K562 (cell line): Measurements from ENCODE around the gene HNRNPLL. TPM values are rescaled to one million over a fixed set of nuclear protein-coding genes. Genes with fewer than 3 reads are reported as not detected.

Source experiments
- ETV1 ChIP-seq: fragments of 450-650 bp; conservative IDR thresholded peaks from 2 replicates; pipeline ENCODE4 v1.6.1; 2016; ENCODE audit warnings: missing genetic modification characterization, control low read depth, low read depth, missing compliant biosample characterization
- ETV6 ChIP-seq, 3 experiments: fragments of 150-350 bp in 1 of 3; sonication (generic) in 1 of 3; formaldehyde crosslinking in 1 of 3; IDR thresholded peaks; 2 replicates each; pipeline versions ENCODE4 v1.6.1 to v1.8.0; 2014 to 2022; ENCODE audit warnings: borderline replicate concordance in 2 of 3, low read depth in 2 of 3, antibody characterized with exemption in 1 of 3, low read length in 1 of 3, mild to moderate bottlenecking in 1 of 3, missing genetic modification reagents in 1 of 3
- NBN ChIP-seq: fragments of 450-650 bp; IDR thresholded peaks from 2 replicates; pipeline ENCODE4 v1.6.1; 2016; ENCODE audit warnings: low read depth, mild to moderate bottlenecking
- NCOA4 ChIP-seq: fragments of 450-650 bp; IDR thresholded peaks from 2 replicates; pipeline ENCODE4 v1.6.1; 2018; ENCODE audit warnings: mild to moderate bottlenecking; ENCODE audit not compliant: partially characterized antibody
- NCOA6 ChIP-seq: fragments of 450-650 bp; IDR thresholded peaks from 2 replicates; pipeline ENCODE4 v1.6.1; 2017; ENCODE audit warnings: mild to moderate bottlenecking
- RBM22 ChIP-seq: fragments of 200-400 bp; formaldehyde crosslinking; IDR thresholded peaks from 2 replicates; pipeline ENCODE4 v1.6.1; 2018; ENCODE audit warnings: low read length, low read depth; ENCODE audit not compliant: poor library complexity, severe bottlenecking
- RHOXF2B ChIP-seq: fragments of 250-450 bp; sonication (Bioruptor Pico); conservative IDR thresholded peaks from 2 replicates; pipeline ENCODE4 v1.5.1; 2021
- SPI1 ChIP-seq: IDR thresholded peaks from 2 replicates; pipeline ENCODE4 v1.6.1; 2011; ENCODE audit warnings: low read depth, low read length, control low read depth, borderline replicate concordance
- ZNF253 ChIP-seq: fragments of 250-450 bp; sonication (Bioruptor Pico); conservative IDR thresholded peaks from 2 replicates; pipeline ENCODE4 v1.6.1; 2021; ENCODE audit warnings: mild to moderate bottlenecking
- ZNF699 ChIP-seq: fragments of 250-450 bp; sonication (Bioruptor Pico); IDR thresholded peaks from 2 replicates; pipeline ENCODE4 v1.8.0; 2021; ENCODE audit warnings: mild to moderate bottlenecking, moderate library complexity; ENCODE audit not compliant: insufficient replicate concordance
- polyA plus RNA-seq, 8 experiments: library from polyadenylated mRNA; depleted of rRNA in 4 of 8; stranded (reverse) in 5 of 8; unstranded in 3 of 8; fragments of >200 nt; fragmentation: Nextera tagmentation in 2 of 8; fragmentation: Illumina TruSeq in 1 of 8; extraction: Ambion mirVana in 2 of 8; extraction: Trizol in 1 of 8; gene quantifications; 2 replicates each; pipeline versions ENCODE4 v1.2.1 to v1.2.3, GENCODE V29; 2011 to 2014; ENCODE audit warnings: inconsistent platforms in 1 of 8, missing spikeins in 1 of 8
- total RNA-seq, 7 experiments: library from RNA; depleted of rRNA in 6 of 7; stranded (reverse); fragments of >200 nt in 6 of 7; fragmentation: Illumina TruSeq in 2 of 7; extraction: Trizol in 2 of 7; gene quantifications; 2 replicates each; pipeline versions ENCODE4 v1.2.1 to v1.2.3, GENCODE V29; 2011 to 2021; ENCODE audit warnings: low replicate concordance in 1 of 7
- TF ChIP-seq, protein P1 (sequence below): fragments of 450-650 bp; IDR thresholded peaks from 2 replicates; pipeline ENCODE4 v1.6.1; 2016; ENCODE audit warnings: low read depth
- TF ChIP-seq, protein P2 (sequence below): sonication (generic); formaldehyde crosslinking; IDR thresholded peaks from 2 replicates; pipeline ENCODE4 v1.8.0; 2023; ENCODE audit warnings: mild to moderate bottlenecking, missing genetic modification reagents
- TF ChIP-seq, protein P3 (sequence below): fragments of 450-650 bp; IDR thresholded peaks from 2 replicates; pipeline ENCODE4 v1.6.1; 2018; ENCODE audit not compliant: partially characterized antibody
- TF ChIP-seq, protein P4 (sequence below): fragments of 250-450 bp; sonication (Bioruptor Pico); IDR thresholded peaks from 2 replicates; pipeline ENCODE4 v1.8.0; 2021; ENCODE audit warnings: borderline replicate concordance, mild to moderate bottlenecking, moderate library complexity; ENCODE audit not compliant: poor library complexity, severe bottlenecking

Gene HNRNPLL
- total and polyA plus RNA-seq, 9 of the 15 experiments (the other 6 are each of a cell fraction or from before 2014, with no cell fraction given) = 19.8 to 135 (median 57.8) TPM

DNA sequence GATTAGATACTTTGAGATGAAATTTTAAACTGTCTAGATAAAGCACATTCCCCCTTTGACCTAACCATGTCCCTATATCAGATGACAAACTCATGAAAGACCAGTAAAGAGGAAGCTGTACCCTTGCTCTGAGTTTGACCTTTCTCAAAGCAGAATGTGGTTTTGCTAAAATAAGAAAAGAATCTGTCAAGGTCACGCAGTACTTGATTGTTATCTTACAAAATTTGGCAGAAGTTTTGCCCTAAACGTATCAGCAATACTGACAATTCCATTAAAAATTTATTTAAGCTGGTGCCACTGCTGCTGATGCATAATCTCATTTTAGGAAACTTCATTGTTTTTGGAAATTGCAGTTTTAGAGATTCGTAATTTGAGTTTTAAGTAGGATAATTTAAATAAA, 32.0 kb upstream of the HNRNPLL start (continued):
- TF ChIP-seq, protein P1, sequence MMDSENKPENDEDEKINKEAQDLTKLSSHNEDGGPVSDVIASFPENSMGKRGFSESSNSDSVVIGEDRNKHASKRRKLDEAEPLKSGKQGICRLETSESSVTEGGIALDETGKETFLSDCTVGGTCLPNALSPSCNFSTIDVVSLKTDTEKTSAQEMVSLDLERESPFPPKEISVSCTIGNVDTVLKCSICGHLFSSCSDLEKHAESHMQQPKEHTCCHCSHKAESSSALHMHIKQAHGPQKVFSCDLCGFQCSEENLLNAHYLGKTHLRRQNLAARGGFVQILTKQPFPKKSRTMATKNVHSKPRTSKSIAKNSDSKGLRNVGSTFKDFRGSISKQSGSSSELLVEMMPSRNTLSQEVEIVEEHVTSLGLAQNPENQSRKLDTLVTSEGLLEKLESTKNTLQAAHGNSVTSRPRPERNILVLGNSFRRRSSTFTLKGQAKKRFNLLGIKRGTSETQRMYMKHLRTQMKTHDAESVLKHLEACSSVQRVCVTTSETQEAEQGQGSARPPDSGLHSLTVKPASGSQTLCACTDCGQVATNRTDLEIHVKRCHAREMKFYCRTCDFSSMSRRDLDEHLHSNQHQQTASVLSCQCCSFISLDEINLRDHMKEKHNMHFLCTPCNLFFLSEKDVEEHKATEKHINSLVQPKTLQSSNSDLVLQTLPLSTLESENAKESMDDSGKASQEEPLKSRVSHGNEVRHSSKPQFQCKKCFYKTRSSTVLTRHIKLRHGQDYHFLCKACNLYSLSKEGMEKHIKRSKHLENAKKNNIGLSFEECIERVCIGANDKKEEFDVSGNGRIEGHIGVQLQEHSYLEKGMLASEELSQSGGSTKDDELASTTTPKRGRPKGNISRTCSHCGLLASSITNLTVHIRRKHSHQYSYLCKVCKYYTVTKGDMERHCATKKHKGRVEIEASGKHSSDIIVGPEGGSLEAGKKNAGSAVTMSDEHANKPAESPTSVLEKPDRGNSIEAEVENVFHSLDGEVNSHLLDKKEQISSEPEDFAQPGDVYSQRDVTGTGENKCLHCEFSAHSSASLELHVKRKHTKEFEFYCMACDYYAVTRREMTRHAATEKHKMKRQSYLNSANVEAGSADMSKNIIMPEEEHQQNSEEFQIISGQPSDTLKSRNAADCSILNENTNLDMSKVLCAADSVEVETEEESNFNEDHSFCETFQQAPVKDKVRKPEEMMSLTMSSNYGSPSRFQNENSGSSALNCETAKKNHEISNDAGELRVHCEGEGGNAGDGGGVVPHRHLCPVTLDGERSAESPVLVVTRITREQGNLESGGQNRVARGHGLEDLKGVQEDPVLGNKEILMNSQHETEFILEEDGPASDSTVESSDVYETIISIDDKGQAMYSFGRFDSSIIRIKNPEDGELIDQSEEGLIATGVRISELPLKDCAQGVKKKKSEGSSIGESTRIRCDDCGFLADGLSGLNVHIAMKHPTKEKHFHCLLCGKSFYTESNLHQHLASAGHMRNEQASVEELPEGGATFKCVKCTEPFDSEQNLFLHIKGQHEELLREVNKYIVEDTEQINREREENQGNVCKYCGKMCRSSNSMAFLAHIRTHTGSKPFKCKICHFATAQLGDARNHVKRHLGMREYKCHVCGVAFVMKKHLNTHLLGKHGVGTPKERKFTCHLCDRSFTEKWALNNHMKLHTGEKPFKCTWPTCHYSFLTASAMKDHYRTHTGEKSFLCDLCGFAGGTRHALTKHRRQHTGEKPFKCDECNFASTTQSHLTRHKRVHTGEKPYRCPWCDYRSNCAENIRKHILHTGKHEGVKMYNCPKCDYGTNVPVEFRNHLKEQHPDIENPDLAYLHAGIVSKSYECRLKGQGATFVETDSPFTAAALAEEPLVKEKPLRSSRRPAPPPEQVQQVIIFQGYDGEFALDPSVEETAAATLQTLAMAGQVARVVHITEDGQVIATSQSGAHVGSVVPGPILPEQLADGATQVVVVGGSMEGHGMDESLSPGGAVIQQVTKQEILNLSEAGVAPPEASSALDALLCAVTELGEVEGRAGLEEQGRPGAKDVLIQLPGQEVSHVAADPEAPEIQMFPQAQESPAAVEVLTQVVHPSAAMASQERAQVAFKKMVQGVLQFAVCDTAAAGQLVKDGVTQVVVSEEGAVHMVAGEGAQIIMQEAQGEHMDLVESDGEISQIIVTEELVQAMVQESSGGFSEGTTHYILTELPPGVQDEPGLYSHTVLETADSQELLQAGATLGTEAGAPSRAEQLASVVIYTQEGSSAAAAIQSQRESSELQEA = no peak
- TF ChIP-seq ETV1 = no peak
- TF ChIP-seq NCOA6 = no peak
- TF ChIP-seq, protein P2, sequence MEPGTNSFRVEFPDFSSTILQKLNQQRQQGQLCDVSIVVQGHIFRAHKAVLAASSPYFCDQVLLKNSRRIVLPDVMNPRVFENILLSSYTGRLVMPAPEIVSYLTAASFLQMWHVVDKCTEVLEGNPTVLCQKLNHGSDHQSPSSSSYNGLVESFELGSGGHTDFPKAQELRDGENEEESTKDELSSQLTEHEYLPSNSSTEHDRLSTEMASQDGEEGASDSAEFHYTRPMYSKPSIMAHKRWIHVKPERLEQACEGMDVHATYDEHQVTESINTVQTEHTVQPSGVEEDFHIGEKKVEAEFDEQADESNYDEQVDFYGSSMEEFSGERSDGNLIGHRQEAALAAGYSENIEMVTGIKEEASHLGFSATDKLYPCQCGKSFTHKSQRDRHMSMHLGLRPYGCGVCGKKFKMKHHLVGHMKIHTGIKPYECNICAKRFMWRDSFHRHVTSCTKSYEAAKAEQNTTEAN = no peak
- TF ChIP-seq RBM22 = no peak
- TF ChIP-seq NBN = no peak; the same call in 1 of the 2 replicates
- no peak for TF ChIP-seq ZNF699 (CRISPR knock-in tag)
- no peak for TF ChIP-seq ZNF253
- TF ChIP-seq SPI1 = peak; percentile 45; the same call in 1 of the 2 replicates
- TF ChIP-seq RHOXF2B (CRISPR knock-in tag) = no peak
- no peak for TF ChIP-seq ETV6 (IDR thresholded peaks at IDR 0.05; ENCODE audit: borderline replicate concordance in 1 of 2, low read depth in 2 of 2, low read length in 1 of 2)
- TF ChIP-seq ETV6 (CRISPR knock-in tag; IDR thresholded peaks at IDR 0.05; ENCODE audit: borderline replicate concordance) = no peak
- TF ChIP-seq NCOA4 = no peak
- TF ChIP-seq, protein P3, sequence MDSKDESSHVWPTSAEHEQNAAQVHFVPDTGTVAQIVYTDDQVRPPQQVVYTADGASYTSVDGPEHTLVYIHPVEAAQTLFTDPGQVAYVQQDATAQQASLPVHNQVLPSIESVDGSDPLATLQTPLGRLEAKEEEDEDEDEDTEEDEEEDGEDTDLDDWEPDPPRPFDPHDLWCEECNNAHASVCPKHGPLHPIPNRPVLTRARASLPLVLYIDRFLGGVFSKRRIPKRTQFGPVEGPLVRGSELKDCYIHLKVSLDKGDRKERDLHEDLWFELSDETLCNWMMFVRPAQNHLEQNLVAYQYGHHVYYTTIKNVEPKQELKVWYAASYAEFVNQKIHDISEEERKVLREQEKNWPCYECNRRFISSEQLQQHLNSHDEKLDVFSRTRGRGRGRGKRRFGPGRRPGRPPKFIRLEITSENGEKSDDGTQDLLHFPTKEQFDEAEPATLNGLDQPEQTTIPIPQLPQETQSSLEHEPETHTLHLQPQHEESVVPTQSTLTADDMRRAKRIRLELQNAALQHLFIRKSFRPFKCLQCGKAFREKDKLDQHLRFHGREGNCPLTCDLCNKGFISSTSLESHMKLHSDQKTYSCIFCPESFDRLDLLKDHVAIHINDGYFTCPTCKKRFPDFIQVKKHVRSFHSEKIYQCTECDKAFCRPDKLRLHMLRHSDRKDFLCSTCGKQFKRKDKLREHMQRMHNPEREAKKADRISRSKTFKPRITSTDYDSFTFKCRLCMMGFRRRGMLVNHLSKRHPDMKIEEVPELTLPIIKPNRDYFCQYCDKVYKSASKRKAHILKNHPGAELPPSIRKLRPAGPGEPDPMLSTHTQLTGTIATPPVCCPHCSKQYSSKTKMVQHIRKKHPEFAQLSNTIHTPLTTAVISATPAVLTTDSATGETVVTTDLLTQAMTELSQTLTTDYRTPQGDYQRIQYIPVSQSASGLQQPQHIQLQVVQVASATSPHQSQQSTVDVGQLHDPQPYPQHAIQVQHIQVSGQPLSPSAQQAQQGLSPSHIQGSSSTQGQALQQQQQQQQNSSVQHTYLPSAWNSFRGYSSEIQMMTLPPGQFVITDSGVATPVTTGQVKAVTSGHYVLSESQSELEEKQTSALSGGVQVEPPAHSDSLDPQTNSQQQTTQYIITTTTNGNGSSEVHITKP = no peak
- TF ChIP-seq, protein P4, sequence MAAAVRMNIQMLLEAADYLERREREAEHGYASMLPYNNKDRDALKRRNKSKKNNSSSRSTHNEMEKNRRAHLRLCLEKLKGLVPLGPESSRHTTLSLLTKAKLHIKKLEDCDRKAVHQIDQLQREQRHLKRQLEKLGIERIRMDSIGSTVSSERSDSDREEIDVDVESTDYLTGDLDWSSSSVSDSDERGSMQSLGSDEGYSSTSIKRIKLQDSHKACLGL (CRISPR knock-in tag) = no peak
